ENCODE results near the gene NGFR.

Gene NGFR

DNA sequence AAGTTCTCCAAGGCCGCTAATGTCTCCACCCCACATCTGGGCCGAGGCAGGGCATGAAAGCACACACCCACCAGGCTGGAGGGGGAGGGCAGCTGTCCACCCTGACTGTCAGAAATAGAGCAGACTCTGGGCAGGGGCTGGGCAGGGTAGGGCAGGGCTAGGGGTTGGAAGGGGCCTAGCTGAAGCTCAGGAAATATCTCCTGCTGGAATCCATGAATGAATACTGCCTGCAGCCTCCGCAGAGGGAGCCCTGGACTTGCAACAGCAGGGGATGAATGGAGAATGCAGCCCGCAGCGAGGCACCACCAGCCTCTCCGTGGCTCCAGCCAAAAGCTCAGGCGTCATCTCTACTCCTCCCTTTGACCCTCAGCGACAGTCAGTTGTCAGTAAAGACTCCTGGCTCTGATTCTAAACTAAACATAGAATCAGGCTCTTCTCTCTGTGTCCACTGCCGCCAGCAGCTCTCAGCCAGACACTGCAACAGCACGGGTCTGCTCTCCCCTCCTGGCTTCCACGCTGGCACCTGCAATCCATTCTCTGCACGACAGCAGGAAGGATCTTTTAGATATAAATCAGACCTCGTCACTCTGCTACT is 23.9 kb upstream of the NGFR start:
- no peak for DNase-seq

DNA sequence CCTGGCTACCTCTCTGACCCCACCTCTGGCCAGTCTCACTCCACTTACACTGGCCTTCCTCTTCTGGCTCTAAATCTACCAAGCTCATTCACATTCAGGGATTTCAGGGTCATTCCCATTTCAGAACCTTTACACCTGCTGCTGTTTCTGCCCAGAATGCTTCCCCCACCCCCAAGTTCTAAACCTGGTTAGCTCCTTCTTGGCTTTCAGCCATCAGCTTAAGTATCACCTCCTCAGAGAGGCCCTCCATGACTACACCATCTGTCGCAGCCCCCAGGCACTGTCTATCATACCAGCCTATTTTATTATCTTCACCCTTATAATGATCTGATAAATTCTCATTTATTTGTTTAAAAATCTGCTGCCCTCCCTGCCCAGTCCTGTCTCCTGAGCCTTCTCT is 23.3 kb upstream of the NGFR start:
- DNase-seq: no peak

DNA sequence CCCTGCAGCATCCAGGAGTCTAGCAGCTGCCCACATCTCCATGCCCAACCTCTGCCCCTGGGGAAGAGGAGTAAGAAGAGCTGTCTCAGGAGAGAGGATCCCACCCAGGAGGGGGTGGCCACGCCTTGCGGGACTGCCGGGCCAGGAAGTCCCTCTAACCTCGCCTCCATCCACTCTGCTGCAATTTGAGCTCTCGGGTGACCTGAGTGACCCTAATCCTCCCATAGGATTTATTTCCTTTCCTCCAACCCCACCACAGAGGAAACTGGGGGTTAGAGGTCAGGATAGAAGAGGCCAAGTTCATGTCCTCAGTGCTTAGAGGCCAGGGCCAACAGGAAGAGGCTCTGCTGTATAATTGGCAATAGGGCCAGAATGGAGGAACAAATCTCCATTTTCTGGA is 22.6 kb upstream of the NGFR start:
- no peak for DNase-seq

DNA sequence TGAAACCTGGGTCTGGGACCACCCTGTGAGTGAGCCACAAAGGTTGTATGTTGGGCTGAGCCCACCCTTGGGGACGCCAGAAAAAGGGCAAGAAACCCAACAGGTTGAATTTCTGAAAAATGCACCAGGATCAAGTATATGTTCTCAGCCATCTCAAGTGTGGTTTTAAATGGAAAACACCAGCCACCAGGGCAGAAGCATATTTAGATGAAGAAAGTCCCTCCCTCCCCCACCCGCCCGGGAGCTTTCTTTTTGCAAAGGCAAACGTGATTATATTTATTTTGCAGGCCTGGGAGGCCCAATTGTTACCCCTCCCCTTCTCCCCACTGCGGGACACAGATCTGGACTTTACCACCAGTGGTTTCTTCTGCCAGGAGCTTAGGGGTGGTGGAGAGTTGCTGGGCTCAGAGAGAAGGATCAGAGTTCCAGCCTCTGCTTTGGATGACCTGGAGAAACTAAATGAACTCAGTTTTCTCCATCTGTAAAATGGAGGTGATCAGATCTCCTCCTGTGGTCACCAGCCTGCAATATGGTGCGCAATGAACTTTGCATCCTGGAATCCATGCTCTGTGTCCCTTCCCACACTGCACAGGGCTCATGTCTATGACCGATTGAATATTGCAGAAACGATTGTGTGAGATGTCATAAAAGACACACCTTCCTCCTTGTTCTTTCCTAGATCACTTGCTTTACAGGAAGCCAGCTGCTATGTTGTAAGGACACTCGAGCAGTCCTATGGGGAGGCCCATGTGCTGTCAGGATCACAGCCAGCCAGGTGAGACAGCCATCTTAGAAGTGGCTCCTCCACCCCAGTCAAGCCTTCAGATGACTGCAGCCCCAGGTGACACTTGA is 21.0 kb upstream of the NGFR start:
- no peak for DNase-seq

DNA sequence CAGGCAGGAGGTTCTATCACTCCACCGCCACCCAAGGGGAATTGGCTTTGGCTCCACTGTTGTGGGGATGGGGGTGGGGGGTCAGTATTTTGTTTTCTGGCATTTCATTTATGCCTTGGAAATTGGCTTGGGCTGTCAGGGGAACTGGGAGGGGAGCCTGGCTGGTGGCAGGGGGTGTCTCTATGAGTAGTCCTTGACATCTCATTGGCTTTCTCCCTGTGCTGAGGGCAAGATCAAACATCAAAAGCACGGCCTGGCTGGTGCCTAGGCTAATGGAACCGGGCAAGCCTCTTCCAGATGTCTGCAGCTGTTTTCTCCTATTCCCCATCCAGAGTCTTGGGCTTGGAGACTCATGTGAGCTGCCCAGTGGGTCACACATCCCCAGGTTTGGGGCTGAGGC is 17.4 kb upstream of the NGFR start:
- no peak for DNase-seq

DNA sequence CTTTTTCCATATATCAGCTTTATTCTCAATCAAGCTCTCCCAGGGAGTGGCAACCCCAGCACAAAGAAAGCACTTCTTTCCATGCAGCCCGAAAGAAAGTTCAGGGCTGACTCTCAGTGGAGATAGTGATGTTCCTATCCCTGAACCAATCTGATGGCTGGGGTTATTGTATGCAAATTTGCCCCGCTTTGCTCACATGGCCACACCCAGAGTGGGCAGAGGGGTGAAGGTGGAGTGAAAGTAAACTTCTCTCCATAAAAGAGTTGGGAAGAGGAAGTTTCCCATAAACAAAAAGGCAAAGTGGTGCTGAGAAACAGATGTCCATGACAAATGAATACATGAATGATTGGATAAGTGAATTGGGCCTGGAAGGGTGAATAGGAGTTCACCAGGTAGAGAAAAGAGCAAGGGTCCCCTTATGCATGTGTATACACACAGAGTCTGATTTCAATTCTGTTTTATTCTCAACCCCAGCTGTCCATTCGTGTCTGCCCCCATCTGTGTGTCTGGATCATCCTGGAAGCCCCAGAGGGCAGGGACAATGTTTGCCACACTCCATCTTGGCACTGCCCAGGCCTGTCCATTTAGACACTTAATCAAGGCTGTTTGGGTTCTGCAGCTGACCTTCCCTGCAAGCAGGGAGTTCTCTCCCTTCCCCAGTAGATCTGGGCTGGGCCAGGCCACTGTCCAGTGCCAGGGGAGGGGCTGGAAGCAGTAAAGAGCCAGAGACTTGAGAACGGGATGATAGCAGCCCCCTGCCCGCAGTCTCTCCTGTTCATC is 14.1 kb upstream of the NGFR start:
- DNase-seq: no peak

DNA sequence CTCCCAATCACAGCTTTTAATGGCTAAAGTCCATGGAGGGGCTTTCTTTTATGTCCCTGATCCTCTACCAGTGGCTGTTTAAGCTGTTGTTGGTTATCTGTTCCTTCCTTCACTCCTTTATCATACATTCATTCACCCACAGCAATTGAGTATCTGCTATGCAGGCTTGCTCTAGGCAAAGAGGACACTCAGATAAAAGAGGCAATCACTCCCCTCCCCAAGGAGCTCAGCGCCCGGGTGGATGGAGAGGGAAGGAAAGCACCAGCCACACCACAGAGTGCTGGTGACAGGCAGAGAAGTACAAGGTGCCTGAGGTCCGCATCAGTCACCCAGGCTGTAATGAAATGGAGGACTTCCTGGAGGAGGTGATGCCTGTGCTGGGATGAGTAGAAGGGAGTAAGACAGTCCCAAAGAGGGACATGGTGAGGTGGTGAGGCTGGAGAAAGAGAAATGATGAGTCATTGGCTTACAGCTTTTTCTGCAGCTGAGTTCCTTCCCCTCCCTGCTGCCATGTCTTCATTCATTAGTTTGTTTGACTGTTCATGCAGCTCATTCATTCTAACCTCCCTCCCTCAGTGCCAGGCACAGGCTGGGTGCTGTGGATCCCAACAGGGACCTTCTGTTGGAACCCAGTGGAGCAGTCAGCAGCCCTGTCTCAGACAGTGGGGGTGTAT is 12.8 kb upstream of the NGFR start:
- peak; percentile 7 for DNase-seq

DNA sequence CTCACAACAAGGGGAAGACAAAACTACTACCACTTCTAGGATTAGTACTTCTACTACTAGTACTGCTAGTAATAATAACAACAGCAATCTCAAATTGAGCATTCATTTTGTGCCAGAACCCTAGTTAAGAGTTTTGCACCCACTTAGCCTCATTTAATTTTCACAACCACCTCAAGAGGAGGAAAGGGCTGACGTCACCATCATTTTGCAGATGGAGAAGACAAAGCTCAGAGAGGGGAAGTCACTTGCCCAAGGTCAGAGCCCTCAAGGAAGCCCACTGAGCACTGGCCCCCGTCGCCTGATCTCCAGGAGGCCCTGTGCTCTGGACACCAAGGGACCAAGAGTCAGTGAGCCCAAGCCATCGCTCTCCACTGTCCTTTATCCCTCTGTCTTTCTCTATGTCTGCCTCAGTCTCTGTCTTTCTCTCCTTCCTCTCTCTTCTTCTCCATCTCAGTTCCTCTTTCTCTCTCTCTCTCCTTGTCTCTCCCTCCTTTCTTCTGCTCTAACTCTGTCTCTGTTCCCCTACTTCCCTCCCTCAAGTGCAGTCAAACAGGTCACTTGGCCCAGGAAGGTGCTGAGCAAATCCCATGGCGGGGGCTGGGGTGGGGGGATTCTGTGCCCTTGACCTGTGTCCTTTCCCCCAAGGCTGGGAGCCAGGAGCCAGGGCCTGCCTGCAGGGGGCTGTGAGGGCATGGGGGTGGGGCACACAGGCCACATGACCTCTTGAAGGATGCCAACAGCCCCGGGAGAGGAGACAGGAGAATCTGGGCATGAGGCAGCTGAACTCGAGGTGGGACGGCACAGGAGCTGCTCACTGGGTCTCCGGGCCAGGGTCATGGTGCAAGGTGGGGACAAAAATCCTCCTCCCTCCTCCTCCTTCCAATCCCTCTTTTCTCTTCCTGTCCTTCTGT is 11.2 kb upstream of the NGFR start:
- DNase-seq: no peak

DNA sequence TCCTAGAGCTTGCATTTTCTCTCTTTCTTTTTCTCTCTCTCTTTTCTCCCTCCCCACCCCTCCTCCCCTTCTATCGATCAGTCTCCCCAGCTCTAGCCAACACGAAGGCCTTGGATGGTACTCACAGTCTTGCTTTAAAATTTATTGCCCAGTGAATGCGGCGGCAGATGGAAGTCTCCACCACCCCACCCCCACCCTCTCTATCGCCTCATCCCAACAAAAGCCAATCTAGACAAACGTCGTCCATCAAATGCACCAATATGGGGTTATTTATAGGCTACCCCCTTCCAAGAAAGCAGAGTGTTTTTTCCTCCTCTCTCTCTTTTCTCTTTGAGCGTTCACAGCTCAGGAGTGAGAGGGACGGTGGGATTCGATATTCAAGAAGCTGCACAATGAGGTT is 10.5 kb upstream of the NGFR start:
- DNase-seq: no peak

DNA sequence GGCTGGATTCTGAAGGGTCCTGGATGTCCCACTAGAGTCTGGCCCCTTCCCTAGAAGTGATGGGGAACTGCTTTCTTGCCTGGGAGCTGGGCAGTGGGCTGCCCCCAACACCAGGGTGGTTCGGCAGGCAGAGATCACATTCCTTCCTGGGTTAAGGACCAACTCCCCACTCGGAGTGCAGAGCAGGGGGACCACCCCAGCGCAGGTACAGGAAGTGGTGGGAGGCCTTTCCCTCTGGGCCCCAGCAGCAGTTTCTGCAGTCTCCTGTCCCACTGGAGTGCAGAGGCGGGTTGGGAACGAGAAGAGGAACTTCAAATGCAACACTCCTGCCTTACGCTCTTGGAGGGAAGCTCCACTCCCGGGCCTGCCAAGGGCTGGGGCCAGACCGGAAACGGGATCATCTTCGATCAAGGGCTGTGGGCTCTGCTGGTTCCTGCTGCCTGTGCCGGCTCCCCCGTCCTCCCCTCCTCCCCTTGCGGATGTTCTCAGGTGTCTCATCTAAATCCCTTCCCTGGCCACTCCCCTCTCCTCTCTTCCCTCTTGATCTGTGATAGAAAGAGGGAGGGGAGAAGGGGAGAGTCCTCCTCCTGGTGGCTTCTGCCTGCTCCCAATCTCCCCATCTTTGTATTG is 9.0 kb upstream of the NGFR start:
- no peak for DNase-seq

DNA sequence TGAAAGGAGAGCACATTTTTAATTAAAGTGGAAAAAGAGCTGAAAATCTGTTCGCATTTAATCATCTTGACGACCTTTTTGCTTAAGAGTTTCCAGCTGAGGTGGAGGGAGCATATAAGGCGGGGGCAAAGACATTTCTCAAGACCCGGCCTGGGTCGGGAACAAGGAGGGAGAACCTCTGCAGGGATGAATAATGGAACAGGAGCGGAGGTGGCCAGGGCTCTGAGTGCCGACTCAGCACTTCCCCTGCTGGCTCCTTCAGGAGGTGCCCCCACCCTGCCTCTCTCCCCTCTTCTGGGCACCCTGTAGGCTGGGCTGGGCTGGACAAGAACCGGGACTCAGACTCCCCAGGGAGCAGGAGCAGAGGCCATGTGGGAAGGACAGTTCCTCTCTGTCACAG is 7.9 kb upstream of the NGFR start:
- DNase-seq: no peak

DNA sequence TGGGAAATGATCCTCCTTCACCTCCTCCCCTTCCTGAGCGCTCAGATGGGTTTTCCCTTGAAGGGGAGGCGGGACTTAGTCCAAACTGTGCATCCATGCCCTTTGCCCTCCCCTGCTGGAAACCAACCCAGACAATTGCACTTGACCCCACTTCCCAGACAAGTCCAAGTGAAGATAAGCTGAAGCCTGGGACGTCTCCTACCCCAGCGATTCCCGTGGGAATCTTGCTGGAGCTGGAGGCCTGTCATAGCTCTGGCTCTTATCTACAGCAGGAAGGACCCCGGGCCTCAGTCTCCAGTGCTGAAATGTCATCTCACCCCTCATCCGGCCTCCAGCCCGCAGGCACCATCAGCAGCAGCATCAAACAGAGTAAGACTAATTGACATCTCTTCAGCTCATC is 6.5 kb upstream of the NGFR start:
- DNase-seq: no peak

DNA sequence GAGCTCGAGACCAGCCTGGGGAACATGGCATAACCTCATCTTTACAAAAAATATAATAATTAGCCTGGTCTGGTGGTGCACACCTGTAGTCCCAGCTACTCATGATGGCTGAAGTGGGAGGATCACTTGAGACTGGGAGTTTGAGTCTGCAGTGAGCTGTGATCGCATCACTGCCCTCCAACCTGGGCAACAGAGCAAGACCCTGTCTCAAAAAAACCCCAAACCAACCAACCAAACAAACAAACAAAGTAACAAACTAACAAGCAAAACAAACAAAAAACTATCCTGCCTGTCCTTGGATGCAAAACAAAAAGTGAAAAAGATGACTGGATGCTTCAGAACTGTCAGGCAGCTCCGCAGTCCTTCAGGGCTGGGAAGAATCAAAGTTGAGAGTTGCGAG is 5.7 kb upstream of the NGFR start:
- no peak for DNase-seq

DNA sequence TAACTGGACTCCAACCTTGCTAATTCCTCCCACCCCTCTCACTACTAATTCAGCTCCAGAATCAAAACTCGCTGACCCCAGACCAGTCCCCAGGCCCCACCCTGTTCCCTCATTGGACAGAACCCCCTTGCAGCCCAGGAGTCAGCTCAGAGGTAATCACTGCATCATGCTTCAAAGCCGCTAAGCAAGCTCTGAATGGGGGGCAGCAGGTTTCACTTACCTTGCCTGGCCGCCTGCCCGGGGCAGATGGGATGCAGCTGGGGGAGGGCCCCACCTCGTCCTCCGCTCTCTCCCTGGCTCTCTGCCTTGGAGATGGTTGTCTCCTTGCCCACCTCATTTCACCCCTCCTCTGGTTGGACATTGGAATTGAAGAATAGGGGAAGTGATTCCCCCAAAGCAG is 4.8 kb upstream of the NGFR start:
- no peak for DNase-seq

DNA sequence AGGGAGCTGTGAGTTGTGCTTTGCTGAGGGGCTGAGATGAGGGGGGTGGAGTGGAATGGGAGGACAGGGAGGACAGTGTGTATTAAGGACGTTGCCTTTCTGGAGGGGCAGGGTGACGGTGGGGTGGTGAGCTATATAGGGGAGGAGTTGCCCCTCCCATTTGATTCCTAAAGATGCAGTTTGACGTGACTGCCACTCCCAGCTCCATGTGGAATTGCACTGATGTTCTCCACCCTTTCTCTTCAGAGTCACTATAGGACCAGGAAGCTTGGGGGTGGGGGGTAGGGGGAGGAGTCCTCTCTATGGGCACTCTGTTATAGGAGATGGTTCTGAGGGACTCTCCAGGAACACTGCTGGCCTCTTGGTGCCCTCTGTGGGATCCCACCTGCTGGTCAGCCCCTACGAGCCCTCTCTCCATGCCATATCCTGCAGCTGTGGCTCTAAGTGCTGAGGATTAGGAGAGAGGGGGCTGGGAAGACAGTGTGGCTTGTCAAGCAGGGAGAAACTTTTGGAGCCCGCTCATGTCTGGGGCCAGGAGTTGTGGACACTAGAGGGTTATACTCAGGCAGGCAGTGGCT is 3.8 kb upstream of the NGFR start:
- DNase-seq: no peak

DNA sequence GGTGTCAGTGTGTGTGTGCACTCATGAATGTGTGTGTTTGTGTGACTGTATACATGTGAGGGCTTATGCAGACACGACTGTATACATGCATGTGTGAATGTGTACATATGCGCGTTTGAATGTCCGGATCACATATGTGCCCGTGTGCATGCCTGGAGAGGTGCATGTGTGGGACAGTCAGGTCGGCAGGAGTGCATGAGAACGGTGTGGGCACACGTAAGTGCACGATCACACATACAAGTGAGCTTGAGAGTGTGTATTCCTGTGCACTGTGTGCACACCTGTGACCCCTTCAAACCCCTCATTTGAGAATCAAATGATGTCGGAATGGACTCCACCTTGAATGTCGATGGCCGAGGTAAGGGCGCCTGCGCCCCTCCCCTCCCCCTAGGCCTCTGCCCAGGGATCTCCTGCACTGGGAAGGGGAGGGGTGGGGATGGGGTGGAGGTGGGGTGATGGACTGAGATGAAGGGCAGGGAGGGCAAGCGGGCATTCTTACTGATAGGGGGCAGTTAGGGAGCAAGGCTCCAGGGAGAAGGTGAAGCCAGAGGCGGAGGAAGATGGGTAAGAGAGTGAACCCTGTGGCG is 601 bp upstream of the NGFR start:
- no peak for DNase-seq

DNA sequence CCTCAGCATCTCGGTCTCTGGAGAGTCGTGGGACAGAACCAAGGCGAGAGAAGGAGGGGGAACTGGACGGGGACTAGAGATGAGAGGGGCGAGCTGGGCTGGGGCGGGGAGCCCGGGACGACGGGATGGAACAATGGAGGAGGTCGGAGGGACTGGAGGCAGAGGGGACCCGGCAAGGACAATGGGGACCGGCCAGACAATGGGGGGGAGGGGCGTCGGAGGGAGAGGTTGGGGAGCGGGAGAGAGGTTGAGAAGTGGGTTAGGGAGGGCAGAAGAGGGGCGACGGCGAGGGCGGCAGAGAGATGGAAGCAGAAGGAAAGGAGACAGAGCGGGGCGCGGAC is 719 bp downstream of the NGFR start:
- no peak for DNase-seq

DNA sequence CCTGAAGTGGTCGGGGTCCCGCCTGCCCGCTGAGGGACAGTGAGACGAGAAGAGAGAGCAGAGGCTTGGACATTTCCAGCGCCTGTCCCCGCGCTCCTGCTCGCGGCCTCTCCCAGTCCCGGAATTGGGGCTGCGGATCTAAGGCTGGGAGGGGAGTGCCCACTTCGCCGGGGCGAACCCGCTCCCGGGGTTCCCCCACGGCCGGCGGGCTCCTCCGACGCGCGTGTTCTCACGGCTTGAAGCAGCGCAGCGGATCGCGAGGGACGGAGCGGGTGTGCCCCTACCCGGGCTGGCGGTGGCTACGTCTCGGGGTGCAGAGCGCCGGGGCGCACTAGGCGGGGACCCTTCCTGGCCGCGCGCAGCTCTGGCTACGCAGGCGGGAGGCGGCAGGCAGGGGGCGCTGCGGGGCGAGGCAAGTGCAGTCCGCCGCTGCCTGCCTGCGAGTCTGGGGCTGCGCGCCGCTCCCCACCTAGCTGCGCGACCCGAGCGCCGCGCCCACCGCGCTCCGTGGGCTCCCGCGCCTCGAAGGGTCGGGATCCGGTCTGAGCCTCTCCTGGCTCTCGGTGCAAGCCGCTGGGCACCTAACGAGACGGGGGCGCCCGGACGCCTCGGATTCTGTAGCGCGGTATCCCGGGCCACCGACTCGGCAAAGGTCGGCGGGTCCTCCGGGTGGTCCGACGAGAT is 1.2 kb downstream of the NGFR start:
- peak; percentile 34 for DNase-seq

DNA sequence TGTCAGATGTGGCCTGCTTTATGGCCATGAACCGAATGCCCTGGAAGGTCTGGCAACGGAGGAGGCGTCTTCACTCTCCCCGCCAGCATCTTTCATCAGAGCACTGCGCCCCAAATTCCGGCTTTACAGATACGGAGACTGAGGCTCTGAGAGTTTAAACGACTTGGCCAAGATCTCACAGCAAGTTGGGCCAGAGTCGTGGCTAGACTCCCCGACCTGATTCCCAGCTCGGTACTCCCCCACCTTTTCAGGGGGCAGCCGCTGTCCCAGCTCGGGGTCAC is 1.7 kb downstream of the NGFR start:
- DNase-seq: no peak

DNA sequence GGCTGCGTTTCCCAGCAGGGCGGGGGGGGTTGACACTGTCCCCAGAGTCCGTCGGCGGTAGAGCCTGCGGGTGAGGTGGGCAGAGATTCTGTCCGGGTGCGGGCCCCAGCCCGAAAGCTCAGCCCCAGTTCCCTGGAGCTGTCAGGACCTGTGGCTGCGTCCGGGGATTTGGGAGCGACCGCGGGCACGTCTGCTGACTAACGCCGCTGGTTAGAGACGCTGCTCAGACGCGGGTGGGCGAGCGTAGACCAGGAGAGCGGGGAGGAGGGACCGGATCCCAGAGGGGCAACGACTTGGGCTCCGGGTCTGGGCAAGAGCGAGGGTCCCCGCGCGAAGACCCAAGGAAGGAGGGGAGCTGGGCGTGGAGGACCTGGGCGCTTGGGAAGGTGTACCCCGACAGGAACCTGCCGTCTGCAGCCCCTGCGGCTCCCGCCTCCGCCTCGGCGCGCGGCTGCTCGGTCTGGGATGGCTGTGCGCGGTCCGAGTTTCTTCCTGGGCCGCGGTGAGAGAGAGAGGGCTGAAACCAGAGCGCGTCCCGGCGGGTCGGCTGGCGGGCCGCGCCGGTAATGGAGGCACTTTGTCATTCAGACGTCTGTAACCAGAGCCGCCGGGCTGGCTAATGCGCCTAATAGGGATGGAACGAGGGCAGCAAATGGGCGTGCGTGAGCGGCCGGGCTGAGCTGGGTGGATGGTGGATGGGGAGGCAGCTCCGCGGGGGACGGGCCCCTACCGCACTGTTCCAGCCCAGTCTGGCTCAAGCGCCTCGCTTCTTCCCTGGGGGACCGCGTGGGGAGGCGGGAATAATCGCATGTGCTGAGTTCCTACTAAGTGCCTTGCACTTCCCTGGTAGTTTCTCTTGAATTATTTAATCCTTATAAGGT is 2.3 kb downstream of the NGFR start:
- peak; percentile 4 for DNase-seq
